Raji (cell line): ENCODE measurements around the gene MAP1S.

ENCODE experiments used
- POLR2A ChIP-seq: IDR thresholded peaks from 2 replicates; pipeline ENCODE4 v1.6.1; 2011; ENCODE audit warnings: low read depth, low read length, control low read depth; ENCODE audit not compliant: insufficient read depth

The MAP1S gene

DNA sequence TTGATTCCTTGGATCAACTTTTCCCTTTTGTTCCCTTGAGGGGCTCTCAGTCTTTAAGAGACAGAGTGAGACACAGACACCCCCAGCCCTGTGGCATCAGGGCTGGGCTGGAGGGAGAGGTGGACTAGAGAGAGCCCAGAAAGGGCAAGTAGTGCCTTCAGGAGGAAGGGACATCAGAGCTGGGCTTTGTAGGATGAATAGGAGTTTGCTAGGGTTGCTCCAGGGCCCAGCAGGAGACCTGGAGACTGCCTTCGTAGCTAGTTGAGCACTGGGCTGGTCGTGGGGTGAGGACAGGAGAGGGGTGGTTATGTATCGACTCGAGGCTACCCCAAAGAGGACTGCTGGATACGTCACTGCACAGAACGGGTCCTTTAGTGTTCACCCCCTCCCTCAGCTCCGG lies 5.4 kb downstream of the MAP1S start:
- no peak for TF ChIP-seq POLR2A

DNA sequence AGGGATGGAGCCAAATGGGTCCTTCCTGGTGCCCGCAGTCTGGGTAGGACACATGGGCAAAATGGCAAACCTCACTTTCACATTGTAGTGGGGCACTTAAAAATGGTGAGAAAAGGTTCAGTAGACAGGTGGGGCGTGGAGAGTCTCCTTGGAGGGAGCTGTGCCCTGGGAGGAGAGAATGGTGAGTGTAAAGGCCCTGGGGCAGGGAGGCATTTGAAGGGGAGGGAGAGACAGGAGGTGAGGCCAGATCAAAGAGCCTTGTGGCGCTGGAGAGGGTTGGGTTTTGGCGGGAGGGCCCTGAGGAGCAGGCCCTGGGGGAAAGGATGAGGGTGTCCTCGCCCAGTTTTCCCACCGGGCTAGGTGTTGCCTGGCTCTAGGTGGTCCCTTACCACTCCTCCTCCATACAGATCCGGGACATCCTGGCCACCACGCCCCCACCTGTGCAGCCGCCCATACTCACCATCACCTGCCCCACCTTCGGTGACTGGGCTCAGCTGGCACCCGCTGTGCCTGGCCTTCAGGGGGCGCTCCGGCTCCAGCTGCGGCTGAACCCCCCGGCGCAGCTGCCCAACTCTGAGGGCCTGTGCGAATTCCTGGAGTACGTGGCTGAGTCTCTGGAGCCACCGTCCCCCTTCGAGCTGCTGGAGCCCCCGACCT lies 6.3 kb downstream of the MAP1S start:
- no peak for TF ChIP-seq POLR2A

DNA sequence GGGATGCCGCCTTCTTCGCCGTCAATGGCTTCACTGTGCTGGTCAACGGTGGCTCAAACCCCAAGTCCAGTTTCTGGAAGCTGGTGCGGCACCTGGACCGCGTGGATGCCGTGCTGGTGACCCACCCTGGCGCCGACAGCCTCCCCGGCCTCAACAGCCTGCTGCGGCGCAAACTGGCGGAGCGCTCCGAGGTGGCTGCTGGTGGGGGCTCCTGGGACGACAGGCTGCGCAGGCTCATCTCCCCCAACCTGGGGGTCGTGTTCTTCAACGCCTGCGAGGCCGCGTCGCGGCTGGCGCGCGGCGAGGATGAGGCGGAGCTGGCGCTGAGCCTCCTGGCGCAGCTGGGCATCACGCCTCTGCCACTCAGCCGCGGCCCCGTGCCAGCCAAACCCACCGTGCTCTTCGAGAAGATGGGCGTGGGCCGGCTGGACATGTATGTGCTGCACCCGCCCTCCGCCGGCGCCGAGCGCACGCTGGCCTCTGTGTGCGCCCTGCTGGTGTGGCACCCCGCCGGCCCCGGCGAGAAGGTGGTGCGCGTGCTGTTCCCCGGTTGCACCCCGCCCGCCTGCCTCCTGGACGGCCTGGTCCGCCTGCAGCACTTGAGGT lies 7.0 kb downstream of the MAP1S start:
- no peak for TF ChIP-seq POLR2A

DNA sequence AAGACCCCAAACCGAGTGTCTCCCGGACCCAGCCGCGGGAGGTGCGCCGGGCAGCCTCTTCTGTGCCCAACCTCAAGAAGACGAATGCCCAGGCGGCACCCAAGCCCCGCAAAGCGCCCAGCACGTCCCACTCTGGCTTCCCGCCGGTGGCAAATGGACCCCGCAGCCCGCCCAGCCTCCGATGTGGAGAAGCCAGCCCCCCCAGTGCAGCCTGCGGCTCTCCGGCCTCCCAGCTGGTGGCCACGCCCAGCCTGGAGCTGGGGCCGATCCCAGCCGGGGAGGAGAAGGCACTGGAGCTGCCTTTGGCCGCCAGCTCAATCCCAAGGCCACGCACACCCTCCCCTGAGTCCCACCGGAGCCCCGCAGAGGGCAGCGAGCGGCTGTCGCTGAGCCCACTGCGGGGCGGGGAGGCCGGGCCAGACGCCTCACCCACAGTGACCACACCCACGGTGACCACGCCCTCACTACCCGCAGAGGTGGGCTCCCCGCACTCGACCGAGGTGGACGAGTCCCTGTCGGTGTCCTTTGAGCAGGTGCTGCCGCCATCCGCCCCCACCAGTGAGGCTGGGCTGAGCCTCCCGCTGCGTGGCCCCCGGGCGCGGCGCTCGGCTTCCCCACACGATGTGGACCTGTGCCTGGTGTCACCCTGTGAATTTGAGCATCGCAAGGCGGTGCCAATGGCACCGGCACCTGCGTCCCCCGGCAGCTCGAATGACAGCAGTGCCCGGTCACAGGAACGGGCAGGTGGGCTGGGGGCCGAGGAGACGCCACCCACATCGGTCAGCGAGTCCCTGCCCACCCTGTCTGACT lies 7.9 kb downstream of the MAP1S start:
- no peak for TF ChIP-seq POLR2A

DNA sequence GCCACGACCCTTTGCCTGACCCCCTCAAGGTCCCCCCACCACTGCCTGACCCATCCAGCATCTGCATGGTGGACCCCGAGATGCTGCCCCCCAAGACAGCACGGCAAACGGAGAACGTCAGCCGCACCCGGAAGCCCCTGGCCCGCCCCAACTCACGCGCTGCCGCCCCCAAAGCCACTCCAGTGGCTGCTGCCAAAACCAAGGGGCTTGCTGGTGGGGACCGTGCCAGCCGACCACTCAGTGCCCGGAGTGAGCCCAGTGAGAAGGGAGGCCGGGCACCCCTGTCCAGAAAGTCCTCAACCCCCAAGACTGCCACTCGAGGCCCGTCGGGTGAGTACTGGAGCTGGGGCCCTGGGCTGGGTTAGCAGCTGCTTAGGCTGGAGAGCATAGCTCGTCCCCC lies 8.6 kb downstream of the MAP1S start:
- TF ChIP-seq POLR2A = no peak

DNA sequence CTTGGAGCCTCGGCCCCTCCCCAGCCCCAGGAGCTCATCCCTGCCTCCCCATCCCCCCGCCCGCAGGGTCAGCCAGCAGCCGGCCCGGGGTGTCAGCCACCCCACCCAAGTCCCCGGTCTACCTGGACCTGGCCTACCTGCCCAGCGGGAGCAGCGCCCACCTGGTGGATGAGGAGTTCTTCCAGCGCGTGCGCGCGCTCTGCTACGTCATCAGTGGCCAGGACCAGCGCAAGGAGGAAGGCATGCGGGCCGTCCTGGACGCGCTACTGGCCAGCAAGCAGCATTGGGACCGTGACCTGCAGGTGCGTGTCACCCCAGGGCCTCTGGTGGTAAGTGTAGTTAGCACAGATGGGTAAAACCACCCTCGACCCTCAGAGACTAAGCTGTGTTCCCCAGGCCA lies 13.8 kb downstream of the MAP1S start:
- TF ChIP-seq POLR2A = no peak

DNA sequence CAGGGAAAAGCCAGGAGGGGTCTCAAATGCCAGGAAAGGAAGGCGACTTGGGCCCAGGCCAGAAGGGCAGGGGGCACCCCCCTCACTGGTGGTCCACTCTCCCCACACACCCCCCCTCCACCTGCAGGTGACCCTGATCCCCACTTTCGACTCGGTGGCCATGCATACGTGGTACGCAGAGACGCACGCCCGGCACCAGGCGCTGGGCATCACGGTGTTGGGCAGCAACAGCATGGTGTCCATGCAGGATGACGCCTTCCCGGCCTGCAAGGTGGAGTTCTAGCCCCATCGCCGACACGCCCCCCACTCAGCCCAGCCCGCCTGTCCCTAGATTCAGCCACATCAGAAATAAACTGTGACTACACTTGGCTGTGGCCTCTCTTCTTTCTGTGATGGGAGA lies 14.9 kb downstream of the MAP1S start:
- TF ChIP-seq POLR2A = no peak

DNA sequence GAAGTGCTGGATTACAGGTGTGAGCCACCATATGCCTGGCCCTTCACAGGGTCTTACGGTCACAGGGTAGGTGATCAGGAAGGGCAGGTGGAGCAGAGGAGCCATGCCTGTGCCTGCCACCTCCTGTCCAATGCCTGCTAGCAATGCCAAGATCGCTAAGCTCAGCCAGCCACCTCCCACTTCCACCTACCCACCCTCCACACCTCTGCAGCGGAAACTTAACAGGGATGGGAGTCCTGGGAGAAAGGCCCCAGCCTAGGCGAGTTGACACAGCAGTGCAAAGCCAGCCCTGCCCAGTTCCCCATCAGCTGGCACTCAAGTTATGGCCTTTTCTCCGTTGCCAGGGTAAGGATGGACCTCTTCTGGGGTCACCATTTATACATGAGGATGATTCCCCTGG lies 16.1 kb downstream of the MAP1S start:
- no peak for TF ChIP-seq POLR2A

DNA sequence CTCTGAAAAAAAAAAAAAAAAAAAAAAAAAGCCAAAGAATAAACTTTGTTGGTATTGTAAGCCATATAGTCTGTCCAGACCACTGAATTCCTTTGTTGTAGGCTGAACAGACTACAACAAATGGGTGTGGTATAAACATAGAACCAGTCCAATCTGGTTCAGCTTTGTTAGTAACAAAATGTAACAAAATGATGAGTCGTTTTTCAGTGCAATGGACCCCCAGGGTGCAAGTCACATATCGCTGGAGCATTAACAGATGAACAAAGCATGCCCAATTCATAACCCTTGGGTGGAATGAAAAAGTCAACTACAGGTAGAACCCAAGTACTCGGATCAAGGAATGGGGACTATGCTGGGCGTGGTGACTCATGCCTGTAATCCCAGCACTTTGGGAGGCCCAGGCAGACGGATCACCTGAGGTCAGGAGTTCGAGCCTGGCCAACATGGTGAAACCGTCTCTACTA lies 18.4 kb downstream of the MAP1S start:
- TF ChIP-seq POLR2A = no peak

DNA sequence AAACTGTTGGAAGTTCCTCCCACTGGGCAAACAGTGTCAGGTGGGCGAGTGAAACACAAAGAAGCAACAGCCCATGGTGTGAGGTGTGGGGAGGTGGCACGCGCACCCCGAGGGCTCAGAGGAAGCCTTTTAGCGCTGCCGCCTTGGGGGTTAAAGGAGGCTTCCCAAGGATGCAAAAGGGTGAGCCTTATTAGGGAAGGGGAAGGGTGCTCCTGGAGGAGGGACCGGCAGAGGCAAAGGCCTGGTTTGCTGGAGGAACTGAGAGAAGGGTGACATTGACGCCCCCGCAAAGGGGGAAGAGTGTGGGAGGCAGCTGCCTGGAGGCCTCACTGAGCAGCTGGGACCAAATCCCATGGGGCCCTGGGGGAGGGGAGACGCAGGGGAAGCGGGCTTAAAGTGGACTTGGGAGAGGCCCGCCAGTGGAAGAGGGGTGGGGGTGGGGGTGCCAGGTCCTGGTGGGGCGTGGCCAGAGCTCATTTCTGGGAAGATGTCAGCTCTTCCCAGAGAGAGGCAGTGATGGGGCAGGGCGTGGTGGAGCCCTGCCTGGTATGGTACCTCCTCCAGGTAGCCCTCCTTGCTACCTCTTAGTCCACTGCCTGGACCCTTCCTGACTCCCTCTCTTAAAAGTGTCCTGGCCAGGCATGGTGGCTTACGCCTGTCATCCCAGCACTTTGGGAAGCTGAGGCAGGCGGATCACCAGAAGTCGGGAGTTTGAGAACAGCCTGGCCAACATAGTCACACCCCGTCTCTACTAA lies 20.0 kb downstream of the MAP1S start:
- no peak for TF ChIP-seq POLR2A

DNA sequence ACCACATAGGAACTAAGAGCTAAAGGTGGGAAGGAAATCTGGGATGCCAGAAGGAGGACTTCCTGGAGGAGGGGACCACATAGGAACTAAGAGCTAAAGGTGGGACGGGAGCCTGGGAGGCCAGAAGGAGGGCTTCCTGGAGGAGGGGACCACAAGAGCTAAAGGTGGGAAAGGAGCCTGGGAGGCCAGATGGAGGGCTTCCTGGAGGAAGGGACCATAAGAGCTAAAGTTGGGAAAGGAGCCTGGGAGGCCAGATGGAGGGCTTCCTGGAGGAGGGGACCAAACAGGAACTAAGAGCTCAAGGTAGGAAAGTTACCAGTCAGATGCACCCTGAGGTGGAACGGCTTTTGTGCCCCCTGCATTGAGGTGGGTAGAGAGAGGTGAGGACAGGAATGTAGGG lies 22.2 kb downstream of the MAP1S start:
- no peak for TF ChIP-seq POLR2A

DNA sequence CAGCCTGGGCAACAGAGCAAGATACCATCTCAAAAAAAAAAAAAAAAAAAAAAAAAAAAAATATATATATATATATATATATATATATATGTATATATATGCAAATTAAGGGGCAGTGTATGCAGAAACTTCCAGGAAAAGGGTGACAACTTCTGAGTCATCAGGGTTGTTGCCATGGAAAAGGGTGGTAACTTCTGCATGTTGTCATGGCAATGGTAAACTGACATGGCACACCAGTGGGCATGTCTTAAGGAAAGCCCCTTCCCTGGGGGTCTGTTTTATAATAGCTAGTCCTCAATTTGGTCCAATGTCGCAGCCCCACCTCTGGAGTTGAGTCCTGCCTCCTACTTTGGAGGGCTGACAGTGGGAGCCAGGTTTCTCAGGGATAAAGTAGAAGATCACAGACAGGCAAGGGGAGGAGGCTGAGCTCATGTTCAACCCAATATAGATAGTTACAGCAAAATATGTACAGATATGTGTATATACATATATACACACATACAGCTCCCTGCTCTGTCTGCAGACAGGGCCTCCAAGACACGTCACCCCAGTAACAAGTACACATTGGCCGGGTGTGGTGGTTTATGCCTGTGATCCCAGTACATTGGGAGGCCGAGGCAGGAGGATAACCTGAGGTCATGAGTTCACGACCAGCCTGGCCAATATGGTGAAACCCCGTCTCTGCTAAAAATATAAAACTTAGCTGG lies 24.7 kb downstream of the MAP1S start:
- no peak for TF ChIP-seq POLR2A

DNA sequence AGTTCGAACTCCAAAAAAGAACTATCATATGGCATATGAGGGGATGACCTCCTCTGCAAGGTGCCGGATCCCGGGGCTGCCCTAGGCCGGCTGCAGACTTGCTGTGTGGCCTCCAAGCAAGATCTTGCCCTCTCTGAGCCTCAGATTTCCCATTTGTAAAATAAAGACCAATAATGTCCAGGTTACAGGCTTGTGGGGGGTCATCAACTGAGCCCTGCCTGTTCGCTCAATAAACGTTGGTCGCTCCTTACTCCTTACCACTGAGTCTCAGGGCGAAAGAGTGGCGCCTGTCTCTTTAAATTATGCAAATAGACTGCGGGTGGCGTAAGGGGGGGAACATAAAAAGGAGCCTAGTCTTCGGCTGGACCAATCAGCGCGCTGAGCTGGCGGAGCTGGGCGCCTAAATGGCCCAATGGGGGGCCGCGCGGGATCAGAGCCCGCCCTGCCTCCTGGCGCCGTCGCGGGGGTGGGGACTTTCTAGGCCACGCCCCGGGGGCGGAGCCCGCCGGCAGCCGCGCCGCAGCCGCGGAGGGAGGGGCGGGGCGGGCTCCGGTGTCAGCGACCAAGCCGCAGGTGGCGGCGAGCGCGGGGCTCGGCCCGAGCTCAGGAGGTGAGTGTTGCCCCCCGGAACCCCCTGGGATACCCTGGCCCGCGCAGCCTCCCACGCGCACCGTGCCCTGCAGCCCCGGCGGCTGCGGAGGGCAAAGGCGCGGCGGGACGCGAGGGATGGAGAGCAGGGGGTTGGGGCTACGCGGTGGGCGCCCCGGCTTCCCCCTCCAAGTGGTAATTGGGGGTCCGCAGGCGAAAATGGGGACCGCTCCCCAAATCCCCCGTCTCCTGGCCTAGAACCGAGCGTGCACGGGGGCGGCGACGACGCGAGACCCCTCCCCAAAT lies 28.2 kb downstream of the MAP1S start:
- TF ChIP-seq POLR2A = peak; percentile 69
